Measurements from ENCODE around the gene MYRIP.

- TF ChIP-seq POLR2A (IDR thresholded peaks at IDR 0.05; ENCODE audit: low read depth, low read length) (no peak), TAF1 (IDR thresholded peaks at IDR 0.05; ENCODE audit: low read depth, low read length) (no peak), SPI1 (IDR thresholded peaks at IDR 0.05; ENCODE audit: low read depth, low read length) (no peak), POLR2AphosphoS5 (IDR thresholded peaks at IDR 0.05; ENCODE audit: low read depth, low read length) (no peak)
Observed at GRCh38 chr3:40162616-40163015, 353.2 kb downstream of the MYRIP start.

All from GM12891 (cell line).